PC-9 (cell line): ENCODE results near the gene PRPF39. TPM values are rescaled to one million over a fixed set of nuclear protein-coding genes. Genes with fewer than 3 reads are reported as not detected.

Experiments used
- BruUV-seq: library from RNA; stranded (reverse); fragments of 400-500 nt; replicated peaks from 2 replicates; lab custom pipeline; 2021; lab: Mats Ljungman, UMichigan
- CTCF ChIA-PET: fragments of 300-600 bp; sonication (Branson Sonifier 250); formaldehyde crosslinking; loops from one replicate; lab custom pipeline; 2022; ENCODE audit warnings: antibody characterized with exemption; lab: Charles Lee
- POLR2A ChIA-PET: fragments of 300-600 bp; sonication (Branson Sonifier 250); formaldehyde crosslinking; loops from one replicate; lab custom pipeline; 2022; ENCODE audit warnings: antibody characterized with exemption; ENCODE audit not compliant: unreplicated experiment; lab: Charles Lee
- DNase-seq, 2 experiments: peaks; one replicate each; pipeline versions ENCODE4 v3.0.0 to v3.0.0-alpha.2; 2015 to 2022; ENCODE audit warnings: mixed read lengths in 1 of 2
- H2AFZ ChIP-seq: fragments of 200-600 bp; sonication (generic); 2 replicates; pipeline ENCODE4 v1.8.1; 2017; ENCODE audit warnings: antibody characterized with exemption
- H3F3A ChIP-seq: fragments of 200-600 bp; sonication (generic); 2 replicates; pipeline ENCODE4 v1.8.1; 2017; ENCODE audit warnings: antibody characterized with exemption, mild to moderate bottlenecking, low read depth; ENCODE audit not compliant: insufficient read depth
- H3K27ac ChIP-seq: fragments of 200-600 bp; sonication (generic); 2 replicates; pipeline ENCODE4 v1.6.1; 2016; ENCODE audit warnings: mixed run types
- H3K27me3 ChIP-seq: fragments of 200-600 bp; sonication (generic); 2 replicates; pipeline ENCODE4 v1.6.1; 2016; ENCODE audit warnings: low read depth, mixed run types; ENCODE audit not compliant: insufficient read depth
- H3K36me3 ChIP-seq: fragments of 200-600 bp; sonication (generic); 2 replicates; pipeline ENCODE4 v1.6.1; 2016; ENCODE audit warnings: low read depth, mixed run types
- H3K4me1 ChIP-seq: fragments of 200-600 bp; sonication (generic); replicated peaks from 2 replicates; pipeline ENCODE4 v1.6.1; 2016; ENCODE audit warnings: mixed run types; ENCODE audit not compliant: insufficient read depth
- H3K4me2 ChIP-seq: fragments of 200-600 bp; sonication (generic); 2 replicates; pipeline ENCODE4 v1.6.1; 2017; ENCODE audit warnings: mixed run types
- H3K4me3 ChIP-seq: fragments of 200-600 bp; sonication (generic); 2 replicates; pipeline ENCODE4 v1.6.1; 2016; ENCODE audit warnings: mixed run types
- H3K79me2 ChIP-seq: fragments of 200-600 bp; sonication (generic); 2 replicates; pipeline ENCODE4 v1.6.1; 2017; ENCODE audit warnings: low read depth, mixed run types
- H3K9me2 ChIP-seq: fragments of 200-600 bp; sonication (generic); 2 replicates; pipeline ENCODE4 v1.8.1; 2017; ENCODE audit warnings: mild to moderate bottlenecking; ENCODE audit not compliant: insufficient read depth
- H3K9me3 ChIP-seq: fragments of 200-600 bp; sonication (generic); 2 replicates; pipeline ENCODE4 v1.8.1; 2016; ENCODE audit warnings: low read depth; ENCODE audit not compliant: insufficient read depth
- H4K20me1 ChIP-seq: fragments of 200-600 bp; sonication (generic); 2 replicates; pipeline ENCODE4 v1.8.1; 2017; ENCODE audit not compliant: insufficient read depth
- CTCF ChIP-seq: fragments of 200-600 bp; sonication (generic); conservative IDR thresholded peaks from 2 replicates; pipeline ENCODE4 v1.6.1; 2017; ENCODE audit warnings: mixed run types, antibody characterized with exemption, mild to moderate bottlenecking, moderate library complexity
- EZH2 ChIP-seq: fragments of 200-600 bp; sonication (generic); IDR thresholded peaks from 2 replicates; pipeline ENCODE4 v1.8.0; 2017; ENCODE audit warnings: antibody characterized with exemption, low read depth
- intact Hi-C: fragments of 100-400 bp; cut with micrococcal nuclease; formaldehyde crosslinking; loops from one replicate; pipeline ENCODE4 v1.10.0; 2022; ENCODE audit not compliant: unreplicated experiment
- total RNA-seq: library from RNA; stranded (reverse); gene quantifications from 2 replicates; pipeline ENCODE4 v1.2.3, GENCODE V29; 2021

Gene PRPF39
- total RNA-seq, 1 experiment from 2014 or later = 37.2 TPM

- Histone ChIP-seq H3K27me3 (no peaks in the 10 kb centered on the region), H3K27ac (no peak overlapping the region), H3F3A (peaks cover 6% of the 10 kb centered on the region; the same call in 1 of the 2 replicates), H3K79me2 (no peaks in the 10 kb centered on the region), H3K9me2 (no peaks in the 10 kb centered on the region), H2AFZ (no peak overlapping the region), H3K36me3 (peaks cover 18% of the 10 kb centered on the region; the same call in 1 of the 2 replicates), H3K4me1 (no peaks in the 10 kb centered on the region), H4K20me1 (no peaks in the 10 kb centered on the region), H3K4me2 (no peak overlapping the region), H3K4me3 (no peak overlapping the region), H3K9me3 (no peaks in the 10 kb centered on the region)
- ChIA-PET CTCF (no interaction called here), POLR2A (no interaction called here)
- intact Hi-C loops = no loop called here
- no TSS peak for BruUV-seq
- no peak for TF ChIP-seq EZH2
- TF ChIP-seq CTCF = no peak
- DNase-seq = no peak
Observed at GRCh38 chr14:45120096-45120495, 36.2 kb downstream of the PRPF39 start.

- intact Hi-C loops = no loop called here
Observed at GRCh38 chr14:45123271-45123670, 39.4 kb downstream of the PRPF39 start.

DNA sequence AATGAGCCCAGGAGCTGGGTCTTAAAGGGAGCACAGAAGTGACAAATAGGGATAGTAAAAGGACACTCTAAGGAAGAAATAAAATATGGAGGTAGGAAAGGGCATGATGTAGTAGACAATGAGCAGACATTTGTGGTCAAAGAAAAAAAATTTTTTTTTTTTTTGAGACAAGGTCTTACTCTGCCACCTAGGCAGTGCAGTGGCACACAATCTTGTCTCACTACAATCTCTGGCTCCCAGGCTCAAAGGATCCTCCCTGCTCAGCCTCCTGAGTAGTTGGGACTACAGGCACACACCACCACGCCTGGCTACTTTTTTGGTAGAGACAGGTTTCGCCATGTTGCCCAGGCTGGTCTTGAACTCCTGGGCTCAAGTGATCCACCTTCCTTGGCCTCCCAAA, 41.8 kb downstream of the PRPF39 start:
- Histone ChIP-seq H2AFZ (no peak overlapping the region), H3K4me2 (no peak overlapping the region), H3K9me3 (no peaks in the 10 kb centered on the region), H3K27ac (no peak overlapping the region), H4K20me1 (no peaks in the 10 kb centered on the region; the same call in 1 of the 2 replicates), H3K36me3 (peaks cover 20% of the 10 kb centered on the region), H3K4me3 (no peak overlapping the region), H3K27me3 (no peaks in the 10 kb centered on the region), H3K4me1 (no peaks in the 10 kb centered on the region), H3K79me2 (no peaks in the 10 kb centered on the region), H3K9me2 (no peaks in the 10 kb centered on the region), H3F3A (no peaks in the 10 kb centered on the region)
- intact Hi-C loops = no loop called here
- ChIA-PET CTCF (no interaction called here), POLR2A (no interaction called here)
- no TSS peak for BruUV-seq
- no peak for TF ChIP-seq EZH2
- TF ChIP-seq CTCF = no peak
- no peak for DNase-seq

More at GRCh38 chr14:45123271-45123670, 39.4 kb downstream of the PRPF39 start:
- no peak for TF ChIP-seq EZH2
- no peak for TF ChIP-seq CTCF
- peaks cover 18% of the 10 kb centered on the region; the same call in 1 of the 2 replicates for H3K36me3 ChIP-seq
- no peaks in the 10 kb centered on the region for H3K27me3 ChIP-seq
- H3K27ac ChIP-seq = no peak overlapping the region
- CTCF ChIA-PET = no interaction called here
- no peak overlapping the region for H3K4me3 ChIP-seq
- no TSS peak for BruUV-seq
- DNase-seq = no peak
- H3K4me2 ChIP-seq = no peak overlapping the region
- H2AFZ ChIP-seq = no peak overlapping the region
- no peaks in the 10 kb centered on the region; the same call in 1 of the 2 replicates for H3F3A ChIP-seq
- H4K20me1 ChIP-seq = no peaks in the 10 kb centered on the region; the same call in 1 of the 2 replicates
- H3K9me2 ChIP-seq = no peaks in the 10 kb centered on the region
- H3K9me3 ChIP-seq = no peaks in the 10 kb centered on the region
- H3K79me2 ChIP-seq = no peaks in the 10 kb centered on the region
- POLR2A ChIA-PET = no interaction called here
- no peaks in the 10 kb centered on the region for H3K4me1 ChIP-seq
